ENCODE measurements around the gene TAPBPL.

The TAPBPL gene, protein sequence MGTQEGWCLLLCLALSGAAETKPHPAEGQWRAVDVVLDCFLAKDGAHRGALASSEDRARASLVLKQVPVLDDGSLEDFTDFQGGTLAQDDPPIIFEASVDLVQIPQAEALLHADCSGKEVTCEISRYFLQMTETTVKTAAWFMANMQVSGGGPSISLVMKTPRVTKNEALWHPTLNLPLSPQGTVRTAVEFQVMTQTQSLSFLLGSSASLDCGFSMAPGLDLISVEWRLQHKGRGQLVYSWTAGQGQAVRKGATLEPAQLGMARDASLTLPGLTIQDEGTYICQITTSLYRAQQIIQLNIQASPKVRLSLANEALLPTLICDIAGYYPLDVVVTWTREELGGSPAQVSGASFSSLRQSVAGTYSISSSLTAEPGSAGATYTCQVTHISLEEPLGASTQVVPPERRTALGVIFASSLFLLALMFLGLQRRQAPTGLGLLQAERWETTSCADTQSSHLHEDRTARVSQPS

GRCh38 chr12:6451348-6452244 is at the start of gene TAPBPL:
Gene TAPBPL (plus strand): TSS chr12:6452042. CDS start chr12:6452249, 207 bp downstream.
- Histone ChIP-seq H3K4me3 (ENCODE audit: low read length) (peak within 1 kb of the TSS; percentile 57), H3K9me3 (ENCODE audit: insufficient read depth, low read depth, low read length) (no peaks in the 10 kb centered on the region), H3K9ac (ENCODE audit: low read depth, low read length) (peak within 1 kb of the TSS; percentile 79), H3K36me3 (ENCODE audit: insufficient read depth, low read depth, low read length) (no peaks in the 10 kb centered on the region), H3K27me3 (ENCODE audit: insufficient read depth, low read length) (no peaks in the 10 kb centered on the region), H3K27ac (ENCODE audit: low read length) (peak within 1 kb of the TSS; percentile 93), H3K4me1 (ENCODE audit: insufficient read depth, low read length) (peaks cover 30% of the 10 kb centered on the region)

- Histone ChIP-seq H3K4me1 (ENCODE audit: insufficient read depth, low read length) (no peaks in the 10 kb centered on the region), H3K27ac (ENCODE audit: low read length) (no peak overlapping the region), H3K4me3 (ENCODE audit: low read length) (no peak overlapping the region), H3K9ac (ENCODE audit: low read depth, low read length) (no peak overlapping the region), H3K27me3 (ENCODE audit: insufficient read depth, low read length) (no peaks in the 10 kb centered on the region), H3K9me3 (ENCODE audit: insufficient read depth, low read depth, low read length) (no peaks in the 10 kb centered on the region), H3K36me3 (ENCODE audit: insufficient read depth, low read depth, low read length) (no peaks in the 10 kb centered on the region)
Measured at GRCh38 chr12:6404390-6404789, 47.5 kb upstream of the TAPBPL start.

- Histone ChIP-seq H3K36me3 (ENCODE audit: insufficient read depth, low read depth, low read length) (no peaks in the 10 kb centered on the region), H3K9ac (ENCODE audit: low read depth, low read length) (no peak overlapping the region), H3K27me3 (ENCODE audit: insufficient read depth, low read length) (no peaks in the 10 kb centered on the region), H3K9me3 (ENCODE audit: insufficient read depth, low read depth, low read length) (no peaks in the 10 kb centered on the region), H3K4me3 (ENCODE audit: low read length) (no peak overlapping the region), H3K4me1 (ENCODE audit: insufficient read depth, low read length) (no peaks in the 10 kb centered on the region), H3K27ac (ENCODE audit: low read length) (no peak overlapping the region)
Measured at GRCh38 chr12:6405963-6406362, 45.9 kb upstream of the TAPBPL start.

- H3K27ac ChIP-seq (ENCODE audit: low read length) = no peak overlapping the region
- no peak overlapping the region for H3K4me3 ChIP-seq (ENCODE audit: low read length)
- no peaks in the 10 kb centered on the region for H3K27me3 ChIP-seq (ENCODE audit: insufficient read depth, low read length)
- no peaks in the 10 kb centered on the region for H3K9me3 ChIP-seq (ENCODE audit: insufficient read depth, low read depth, low read length)
- no peak overlapping the region for H3K9ac ChIP-seq (ENCODE audit: low read depth, low read length)
- H3K4me1 ChIP-seq (ENCODE audit: insufficient read depth, low read length) = no peaks in the 10 kb centered on the region
- H3K36me3 ChIP-seq (ENCODE audit: insufficient read depth, low read depth, low read length) = no peaks in the 10 kb centered on the region
Measured at GRCh38 chr12:6407236-6407954, 44.4 kb upstream of the TAPBPL start.

- H3K4me3 ChIP-seq (ENCODE audit: low read length) = no peak overlapping the region
- no peaks in the 10 kb centered on the region for H3K27me3 ChIP-seq (ENCODE audit: insufficient read depth, low read length)
- H3K36me3 ChIP-seq (ENCODE audit: insufficient read depth, low read depth, low read length) = no peaks in the 10 kb centered on the region
- H3K27ac ChIP-seq (ENCODE audit: low read length) = no peak overlapping the region
- H3K9ac ChIP-seq (ENCODE audit: low read depth, low read length) = no peak overlapping the region
- no peaks in the 10 kb centered on the region for H3K4me1 ChIP-seq (ENCODE audit: insufficient read depth, low read length)
- H3K9me3 ChIP-seq (ENCODE audit: insufficient read depth, low read depth, low read length) = no peaks in the 10 kb centered on the region
Measured at GRCh38 chr12:6416596-6416995, 35.2 kb upstream of the TAPBPL start.

DNA sequence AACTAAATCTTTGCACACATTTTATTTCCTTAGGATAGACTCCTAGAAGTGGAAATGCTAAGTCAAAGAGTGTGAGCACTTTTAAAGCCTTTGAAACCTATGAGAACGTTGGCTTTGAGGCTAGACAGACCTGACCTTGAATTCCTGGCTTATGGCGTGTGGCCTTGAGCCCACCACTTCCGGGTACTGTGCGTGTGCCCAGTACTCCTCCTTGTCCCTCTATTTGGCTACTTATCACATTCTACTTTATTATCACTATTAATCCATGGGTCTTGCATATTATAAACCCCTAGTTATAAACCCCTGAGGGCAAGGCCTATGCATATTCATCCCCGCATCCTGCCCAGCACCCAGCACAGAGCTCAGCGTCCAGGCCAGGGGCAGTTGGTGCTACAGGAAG is 33.0 kb upstream of the TAPBPL start:
- H3K4me3 ChIP-seq (ENCODE audit: low read length) = no peak overlapping the region
- no peaks in the 10 kb centered on the region for H3K36me3 ChIP-seq (ENCODE audit: insufficient read depth, low read depth, low read length)
- no peaks in the 10 kb centered on the region for H3K9me3 ChIP-seq (ENCODE audit: insufficient read depth, low read depth, low read length)
- no peaks in the 10 kb centered on the region for H3K27me3 ChIP-seq (ENCODE audit: insufficient read depth, low read length)
- H3K4me1 ChIP-seq (ENCODE audit: insufficient read depth, low read length) = no peaks in the 10 kb centered on the region
- H3K9ac ChIP-seq (ENCODE audit: low read depth, low read length) = no peak overlapping the region
- H3K27ac ChIP-seq (ENCODE audit: low read length) = no peak overlapping the region

DNA sequence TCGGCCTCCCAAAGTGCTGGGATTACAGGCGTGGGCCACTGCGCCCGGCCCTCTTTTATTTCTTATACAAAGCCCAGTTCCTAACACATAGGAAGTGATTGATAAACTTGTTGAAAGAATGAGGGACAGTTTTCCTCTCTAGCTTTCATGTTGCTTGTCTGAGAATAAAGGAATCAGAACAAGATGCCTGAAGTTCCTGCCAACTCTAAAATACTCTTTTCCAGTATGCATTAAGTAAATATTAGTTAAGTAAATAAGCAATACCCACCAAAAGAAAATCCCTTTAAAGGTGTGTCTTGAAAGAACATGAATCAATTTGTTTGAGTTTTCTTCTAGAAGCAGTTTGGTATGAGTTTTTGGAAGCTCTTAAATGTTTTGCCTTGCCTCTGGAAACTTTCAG is 31.5 kb upstream of the TAPBPL start:
- no peak overlapping the region for H3K9ac ChIP-seq (ENCODE audit: low read depth, low read length)
- H3K27ac ChIP-seq (ENCODE audit: low read length) = no peak overlapping the region
- H3K27me3 ChIP-seq (ENCODE audit: insufficient read depth, low read length) = no peaks in the 10 kb centered on the region
- no peaks in the 10 kb centered on the region for H3K4me1 ChIP-seq (ENCODE audit: insufficient read depth, low read length)
- no peaks in the 10 kb centered on the region for H3K9me3 ChIP-seq (ENCODE audit: insufficient read depth, low read depth, low read length)
- no peak overlapping the region for H3K4me3 ChIP-seq (ENCODE audit: low read length)
- H3K36me3 ChIP-seq (ENCODE audit: insufficient read depth, low read depth, low read length) = no peaks in the 10 kb centered on the region

GRCh38 chr12:6423267-6424007 is 28.4 kb upstream of the TAPBPL start:
- Histone ChIP-seq H3K27me3 (ENCODE audit: insufficient read depth, low read length) (no peaks in the 10 kb centered on the region), H3K9me3 (ENCODE audit: insufficient read depth, low read depth, low read length) (no peaks in the 10 kb centered on the region), H3K9ac (ENCODE audit: low read depth, low read length) (no peak overlapping the region), H3K27ac (ENCODE audit: low read length) (no peak overlapping the region), H3K4me3 (ENCODE audit: low read length) (no peak overlapping the region), H3K36me3 (ENCODE audit: insufficient read depth, low read depth, low read length) (no peaks in the 10 kb centered on the region), H3K4me1 (ENCODE audit: insufficient read depth, low read length) (no peaks in the 10 kb centered on the region)

- Histone ChIP-seq H3K4me1 (ENCODE audit: insufficient read depth, low read length) (no peaks in the 10 kb centered on the region), H3K9me3 (ENCODE audit: insufficient read depth, low read depth, low read length) (no peaks in the 10 kb centered on the region), H3K4me3 (ENCODE audit: low read length) (no peak overlapping the region), H3K9ac (ENCODE audit: low read depth, low read length) (no peak overlapping the region), H3K27ac (ENCODE audit: low read length) (no peak overlapping the region), H3K36me3 (ENCODE audit: insufficient read depth, low read depth, low read length) (no peaks in the 10 kb centered on the region), H3K27me3 (ENCODE audit: insufficient read depth, low read length) (no peaks in the 10 kb centered on the region)
Measured at GRCh38 chr12:6424008-6424347, 27.9 kb upstream of the TAPBPL start.

GRCh38 chr12:6424866-6425265 is 27.0 kb upstream of the TAPBPL start:
- H3K9ac ChIP-seq (ENCODE audit: low read depth, low read length) = no peak overlapping the region
- H3K4me1 ChIP-seq (ENCODE audit: insufficient read depth, low read length) = no peaks in the 10 kb centered on the region
- no peak overlapping the region for H3K27ac ChIP-seq (ENCODE audit: low read length)

More at GRCh38 chr12:6424866-6425265, 27.0 kb upstream of the TAPBPL start:
- Histone ChIP-seq H3K27me3 (ENCODE audit: insufficient read depth, low read length) (no peaks in the 10 kb centered on the region), H3K36me3 (ENCODE audit: insufficient read depth, low read depth, low read length) (no peaks in the 10 kb centered on the region), H3K4me3 (ENCODE audit: low read length) (no peak overlapping the region), H3K9me3 (ENCODE audit: insufficient read depth, low read depth, low read length) (no peaks in the 10 kb centered on the region)
